Vagina (tissue), 2 donors: ENCODE results near the gene TP73. TPM values are rescaled to one million over a fixed set of nuclear protein-coding genes. Genes with fewer than 3 reads are reported as not detected.

Experiments used
- DNase-seq, 2 donors: peaks; one replicate each; pipeline ENCODE4 v3.0.0-alpha.2; 2017; ENCODE audit errors: extremely low spot score in 2 of 2
- H3K27ac ChIP-seq: fragments of 200-600 bp; sonication (generic); one replicate; pipeline ENCODE4 v1.5.1; 2019
- H3K27me3 ChIP-seq: fragments of 200-600 bp; sonication (generic); one replicate; pipeline ENCODE4 v1.5.1; 2019
- H3K36me3 ChIP-seq, 2 donors: fragments of 200-600 bp; sonication (generic); one replicate each; pipeline ENCODE4 v1.5.1; 2017 to 2019
- H3K4me1 ChIP-seq: fragments of 200-600 bp; sonication (generic); one replicate; pipeline ENCODE4 v1.5.1; 2019
- H3K4me3 ChIP-seq, 2 donors: fragments of 200-600 bp; sonication (generic); 1 replicate in 1 of 2; 2 replicates in 1 of 2; pipeline ENCODE4 v1.5.1; 2016 to 2019
- H3K9me3 ChIP-seq: fragments of 200-600 bp; sonication (generic); one replicate; pipeline ENCODE4 v1.5.1; 2019
- POLR2A ChIP-seq, 2 donors: fragments of 450-650 bp; IDR thresholded peaks; one replicate each; pipeline ENCODE4 v1.6.1; 2017; ENCODE audit warnings: antibody characterized with exemption in 2 of 2, mild to moderate bottlenecking in 2 of 2, moderate library complexity in 2 of 2
- POLR2AphosphoS5 ChIP-seq, 2 donors: sonication (generic); formaldehyde crosslinking; IDR thresholded peaks; one replicate each; pipeline ENCODE4 v1.9.0; 2017; ENCODE audit warnings: antibody characterized with exemption in 2 of 2, mild to moderate bottlenecking in 2 of 2, low read depth in 1 of 2; ENCODE audit not compliant: insufficient read depth in 1 of 2
- intact Hi-C: fragments of 100-400 bp; cut with DNase I; formaldehyde crosslinking; loops from one replicate; pipeline ENCODE4 v1.15.1; 2023
- small RNA-seq: library from RNA; depleted of rRNA; stranded (forward); fragments of <200 nt; gene quantifications from one replicate; pipeline ENCODE3, GENCODE V24; 2016
- total RNA-seq: library from RNA; depleted of rRNA; stranded (reverse); fragments of >200 nt; gene quantifications from one replicate; pipeline ENCODE4 v1.2.3, GENCODE V29; 2016
- TF ChIP-seq, protein P1 (sequence below), 3 experiments: fragments of 450-650 bp in 2 of 3; fragments of 200-600 bp in 1 of 3; sonication (generic) in 1 of 3; IDR thresholded peaks; one replicate each; pipeline ENCODE4 v1.5.1; 2017 to 2019; ENCODE audit warnings: antibody characterized with exemption in 3 of 3, mild to moderate bottlenecking in 2 of 3, moderate library complexity in 2 of 3

TP73 gene
- total RNA-seq, 1 donor from 2014 or later: 8.1 TPM

DNA sequence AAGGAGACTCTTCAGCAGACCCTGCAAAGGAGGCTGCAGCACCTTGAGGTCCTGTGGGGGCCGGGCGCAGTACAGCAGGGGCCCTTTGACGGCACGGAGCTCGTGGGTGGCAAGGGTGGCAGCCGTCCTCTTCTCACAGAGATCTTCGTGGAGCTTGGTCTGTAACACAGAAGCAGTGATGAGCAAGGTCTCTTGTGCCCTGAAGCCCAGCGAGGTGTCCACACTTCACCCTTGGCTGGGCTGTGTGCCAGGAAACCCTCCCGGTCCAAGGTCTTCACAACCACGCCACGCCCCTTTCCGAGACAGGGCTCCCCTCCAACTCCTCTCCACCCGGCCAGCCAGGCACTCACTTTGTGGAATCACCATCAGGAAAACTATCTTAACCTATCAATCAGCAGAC, 132.7 kb downstream of the TP73 start:
- TF ChIP-seq, protein P1, sequence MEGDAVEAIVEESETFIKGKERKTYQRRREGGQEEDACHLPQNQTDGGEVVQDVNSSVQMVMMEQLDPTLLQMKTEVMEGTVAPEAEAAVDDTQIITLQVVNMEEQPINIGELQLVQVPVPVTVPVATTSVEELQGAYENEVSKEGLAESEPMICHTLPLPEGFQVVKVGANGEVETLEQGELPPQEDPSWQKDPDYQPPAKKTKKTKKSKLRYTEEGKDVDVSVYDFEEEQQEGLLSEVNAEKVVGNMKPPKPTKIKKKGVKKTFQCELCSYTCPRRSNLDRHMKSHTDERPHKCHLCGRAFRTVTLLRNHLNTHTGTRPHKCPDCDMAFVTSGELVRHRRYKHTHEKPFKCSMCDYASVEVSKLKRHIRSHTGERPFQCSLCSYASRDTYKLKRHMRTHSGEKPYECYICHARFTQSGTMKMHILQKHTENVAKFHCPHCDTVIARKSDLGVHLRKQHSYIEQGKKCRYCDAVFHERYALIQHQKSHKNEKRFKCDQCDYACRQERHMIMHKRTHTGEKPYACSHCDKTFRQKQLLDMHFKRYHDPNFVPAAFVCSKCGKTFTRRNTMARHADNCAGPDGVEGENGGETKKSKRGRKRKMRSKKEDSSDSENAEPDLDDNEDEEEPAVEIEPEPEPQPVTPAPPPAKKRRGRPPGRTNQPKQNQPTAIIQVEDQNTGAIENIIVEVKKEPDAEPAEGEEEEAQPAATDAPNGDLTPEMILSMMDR (IDR thresholded peaks at IDR 0.05): no peak
- TF ChIP-seq POLR2A (IDR thresholded peaks at IDR 0.05) (no peak), POLR2AphosphoS5 (IDR thresholded peaks at IDR 0.05; ENCODE audit: insufficient read depth in 1 of 2, low read depth in 1 of 2) (no peak)
- intact Hi-C loops: no loop called here

DNA sequence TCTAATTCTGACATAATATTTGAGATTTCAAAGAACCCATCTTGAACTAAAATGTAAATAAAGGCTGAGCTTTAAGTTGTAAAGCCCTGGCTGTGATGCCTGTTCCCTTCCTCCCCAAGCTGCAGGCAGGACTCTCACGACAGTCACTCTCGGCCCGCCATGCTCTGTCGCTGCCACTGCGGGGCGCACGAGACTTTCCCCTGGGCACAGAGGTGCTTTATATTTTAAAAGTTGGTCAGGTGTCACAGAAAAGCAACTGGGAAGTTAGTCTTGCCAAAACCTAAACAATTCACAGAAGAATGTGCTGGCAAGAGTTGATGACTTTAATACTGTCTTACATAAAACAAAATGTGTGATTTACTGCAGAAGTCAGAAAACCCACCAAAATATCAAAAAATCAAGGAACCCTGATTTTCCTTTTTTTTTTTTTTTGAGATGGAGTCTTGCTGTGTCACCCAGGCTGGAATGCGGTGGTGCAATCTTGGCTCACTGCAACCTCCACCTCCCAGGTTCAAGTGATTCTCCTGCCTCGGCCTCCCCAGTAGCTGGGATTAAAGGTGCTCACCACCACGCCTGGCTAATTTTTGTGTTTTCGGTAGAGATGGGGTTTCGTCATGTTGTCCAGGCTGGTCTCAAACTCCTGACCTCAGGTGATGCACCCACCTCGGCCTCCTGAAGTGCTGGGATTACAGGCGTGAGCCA, 133.3 kb downstream of the TP73 start:
- TF ChIP-seq POLR2A (IDR thresholded peaks at IDR 0.05): no peak
- intact Hi-C loops: no loop called here
- Histone ChIP-seq H3K36me3 (peaks cover 0 to 55% of the 10 kb centered on the region in 2 donors), H3K4me1 (peaks cover 19% of the 10 kb centered on the region), H3K27me3 (no peaks in the 10 kb centered on the region), H3K27ac (no peak overlapping the region), H3K9me3 (no peaks in the 10 kb centered on the region), H3K4me3 (no peak overlapping the region)
- no peak for DNase-seq

More for the DNA sequence above, 132.7 kb downstream of the TP73 start:
- Histone ChIP-seq H3K9me3 (no peaks in the 10 kb centered on the region), H3K36me3 (peaks cover 0 to 60% of the 10 kb centered on the region in 2 donors), H3K27me3 (no peaks in the 10 kb centered on the region), H3K4me3 (no peak overlapping the region), H3K4me1 (peaks cover 13% of the 10 kb centered on the region), H3K27ac (no peak overlapping the region)
- DNase-seq: no peak

Small RNAs within 50 kb of the gene (small RNA-seq; reads per million reads assigned to genes)
- gene RF02197: not detected
- gene RN7SL574P: not detected

Other genes with a start within 250 kb of the TP73 start
- 6.4 TPM for gene ARHGEF16, start 197.9 kb upstream of the TP73 start, total RNA-seq
- 37.6 TPM for gene MEGF6, start 41.0 kb upstream of the TP73 start, total RNA-seq
- gene TPRG1L, start 27.5 kb upstream of the TP73 start, total RNA-seq: 44.9 TPM
- gene WRAP73, start 2.4 kb upstream of the TP73 start, total RNA-seq: 23.3 TPM
- gene CCDC27, start 99.9 kb downstream of the TP73 start, total RNA-seq: not detected
- gene SMIM1, start 120.2 kb downstream of the TP73 start, total RNA-seq: not detected
- 32.4 TPM for gene LRRC47, start 144.0 kb downstream of the TP73 start, total RNA-seq
- gene CEP104, start 204.7 kb downstream of the TP73 start, total RNA-seq: 62.9 TPM
- 8.8 TPM for gene DFFB, start 205.0 kb downstream of the TP73 start, total RNA-seq
- gene C1orf174, start 247.8 kb downstream of the TP73 start, total RNA-seq: 19.4 TPM